ENCODE data around the gene RAMP2. TPM values are rescaled to one million over a fixed set of nuclear protein-coding genes. Genes with fewer than 3 reads are reported as not detected.

The RAMP2 gene
- total RNA-seq, 1 experiment from 2014 or later = 5.0 TPM

DNA sequence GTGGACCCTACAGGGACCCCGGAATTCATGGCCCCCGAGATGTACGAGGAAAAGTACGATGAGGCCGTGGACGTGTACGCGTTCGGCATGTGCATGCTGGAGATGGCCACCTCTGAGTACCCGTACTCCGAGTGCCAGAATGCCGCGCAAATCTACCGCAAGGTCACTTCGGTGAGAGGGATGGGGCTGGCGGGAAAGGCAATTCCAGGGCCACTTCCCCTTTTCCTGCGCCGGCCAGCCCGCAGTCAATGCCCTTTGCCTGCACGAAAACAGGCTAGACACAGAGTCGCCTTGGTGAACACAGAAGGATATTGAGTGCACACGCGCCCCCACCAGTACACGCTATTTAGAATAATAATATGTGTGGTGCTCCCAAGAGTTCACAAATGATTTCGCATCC is 23.4 kb downstream of the RAMP2 start:
- Histone ChIP-seq H3K27ac (ENCODE audit: low read depth, low read length, poor library complexity, severe bottlenecking) (no peak overlapping the region), H3K4me3 (ENCODE audit: low read depth, low read length, poor library complexity, severe bottlenecking) (no peak overlapping the region), H3K36me3 (ENCODE audit: insufficient read depth, low read length, poor library complexity, severe bottlenecking) (no peaks in the 10 kb centered on the region), H3K4me1 (ENCODE audit: insufficient read depth, low read length, poor library complexity, severe bottlenecking) (no peaks in the 10 kb centered on the region), H3K9me3 (ENCODE audit: low read depth, low read length, poor library complexity, severe bottlenecking) (no peaks in the 10 kb centered on the region), H3K27me3 (replicated peaks; ENCODE audit: insufficient read depth, low read depth, low read length, poor library complexity) (peaks cover 13% of the 10 kb centered on the region)
- intact Hi-C loops (cut with micrococcal nuclease; ENCODE audit: unreplicated experiment) = no loop called here
- no TSS peak for BruUV-seq (replicated peaks)
- POLR2A ChIA-PET (ENCODE audit: low non-redundant PET) = no interaction called here
- DNase-seq (ENCODE audit: low spot score) = no peak
- CTCF ChIA-PET = no interaction called here
- TF ChIP-seq, protein P1, sequence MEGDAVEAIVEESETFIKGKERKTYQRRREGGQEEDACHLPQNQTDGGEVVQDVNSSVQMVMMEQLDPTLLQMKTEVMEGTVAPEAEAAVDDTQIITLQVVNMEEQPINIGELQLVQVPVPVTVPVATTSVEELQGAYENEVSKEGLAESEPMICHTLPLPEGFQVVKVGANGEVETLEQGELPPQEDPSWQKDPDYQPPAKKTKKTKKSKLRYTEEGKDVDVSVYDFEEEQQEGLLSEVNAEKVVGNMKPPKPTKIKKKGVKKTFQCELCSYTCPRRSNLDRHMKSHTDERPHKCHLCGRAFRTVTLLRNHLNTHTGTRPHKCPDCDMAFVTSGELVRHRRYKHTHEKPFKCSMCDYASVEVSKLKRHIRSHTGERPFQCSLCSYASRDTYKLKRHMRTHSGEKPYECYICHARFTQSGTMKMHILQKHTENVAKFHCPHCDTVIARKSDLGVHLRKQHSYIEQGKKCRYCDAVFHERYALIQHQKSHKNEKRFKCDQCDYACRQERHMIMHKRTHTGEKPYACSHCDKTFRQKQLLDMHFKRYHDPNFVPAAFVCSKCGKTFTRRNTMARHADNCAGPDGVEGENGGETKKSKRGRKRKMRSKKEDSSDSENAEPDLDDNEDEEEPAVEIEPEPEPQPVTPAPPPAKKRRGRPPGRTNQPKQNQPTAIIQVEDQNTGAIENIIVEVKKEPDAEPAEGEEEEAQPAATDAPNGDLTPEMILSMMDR (conservative IDR thresholded peaks at IDR 0.05; ENCODE audit: low read depth, low read length) = no peak
- no peak for TF ChIP-seq EZH2 (IDR thresholded peaks at IDR 0.05; ENCODE audit: borderline replicate concordance, low read depth, low read length, poor library complexity, severe bottlenecking)

DNA sequence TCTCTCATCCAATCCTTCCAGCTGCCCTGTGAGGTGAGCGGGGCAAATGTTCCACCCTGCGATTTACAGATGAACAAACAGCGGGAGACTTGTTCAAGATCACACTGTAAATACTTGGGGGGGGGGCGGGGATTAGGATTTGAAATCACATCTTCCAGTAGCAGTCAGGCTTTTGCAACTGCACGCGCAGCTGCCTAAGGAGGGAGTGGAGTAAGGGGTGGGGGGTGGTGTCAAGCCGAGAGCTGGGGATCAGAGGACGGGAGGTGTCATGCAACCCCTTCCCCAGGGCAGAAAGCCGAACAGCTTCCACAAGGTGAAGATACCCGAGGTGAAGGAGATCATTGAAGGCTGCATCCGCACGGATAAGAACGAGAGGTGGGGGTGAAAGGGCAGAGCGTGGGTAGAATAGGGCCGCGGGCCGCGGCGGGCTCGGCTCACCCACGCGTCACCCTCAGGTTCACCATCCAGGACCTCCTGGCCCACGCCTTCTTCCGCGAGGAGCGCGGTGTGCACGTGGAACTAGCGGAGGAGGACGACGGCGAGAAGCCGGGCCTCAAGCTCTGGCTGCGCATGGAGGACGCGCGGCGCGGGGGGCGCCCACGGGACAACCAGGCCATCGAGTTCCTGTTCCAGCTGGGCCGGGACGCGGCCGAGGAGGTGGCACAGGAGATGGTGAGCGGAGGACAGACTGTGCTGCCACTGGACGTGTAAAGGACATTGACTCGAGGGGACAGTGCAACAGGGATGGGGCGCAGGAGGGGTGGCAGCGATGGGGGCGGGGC is 24.0 kb downstream of the RAMP2 start:
- no TSS peak for BruUV-seq (replicated peaks)
- DNase-seq (ENCODE audit: low spot score) = no peak
- CTCF ChIA-PET = no interaction called here
- Histone ChIP-seq H3K36me3 (ENCODE audit: insufficient read depth, low read length, poor library complexity, severe bottlenecking) (no peaks in the 10 kb centered on the region), H3K27me3 (replicated peaks; ENCODE audit: insufficient read depth, low read depth, low read length, poor library complexity) (peaks cover 13% of the 10 kb centered on the region), H3K4me3 (ENCODE audit: low read depth, low read length, poor library complexity, severe bottlenecking) (no peak overlapping the region), H3K27ac (ENCODE audit: low read depth, low read length, poor library complexity, severe bottlenecking) (no peak overlapping the region), H3K4me1 (ENCODE audit: insufficient read depth, low read length, poor library complexity, severe bottlenecking) (no peaks in the 10 kb centered on the region), H3K9me3 (ENCODE audit: low read depth, low read length, poor library complexity, severe bottlenecking) (no peaks in the 10 kb centered on the region)
- no peak for TF ChIP-seq EZH2 (IDR thresholded peaks at IDR 0.05; ENCODE audit: borderline replicate concordance, low read depth, low read length, poor library complexity, severe bottlenecking)
- TF ChIP-seq, protein P1 (conservative IDR thresholded peaks at IDR 0.05; ENCODE audit: low read depth, low read length) = no peak
- intact Hi-C loops (cut with micrococcal nuclease; ENCODE audit: unreplicated experiment) = no loop called here
- POLR2A ChIA-PET (ENCODE audit: low non-redundant PET) = no interaction called here

- POLR2A ChIA-PET (ENCODE audit: low non-redundant PET) = no interaction called here
- Histone ChIP-seq H3K4me3 (ENCODE audit: low read depth, low read length, poor library complexity, severe bottlenecking) (no peak overlapping the region), H3K4me1 (ENCODE audit: insufficient read depth, low read length, poor library complexity, severe bottlenecking) (no peaks in the 10 kb centered on the region), H3K36me3 (ENCODE audit: insufficient read depth, low read length, poor library complexity, severe bottlenecking) (no peaks in the 10 kb centered on the region), H3K27me3 (replicated peaks; ENCODE audit: insufficient read depth, low read depth, low read length, poor library complexity) (no peaks in the 10 kb centered on the region), H3K9me3 (ENCODE audit: low read depth, low read length, poor library complexity, severe bottlenecking) (no peaks in the 10 kb centered on the region), H3K27ac (ENCODE audit: low read depth, low read length, poor library complexity, severe bottlenecking) (no peak overlapping the region)
- BruUV-seq (replicated peaks) = no TSS peak
- TF ChIP-seq, protein P1 (conservative IDR thresholded peaks at IDR 0.05; ENCODE audit: low read depth, low read length) = no peak
- no peak for TF ChIP-seq EZH2 (IDR thresholded peaks at IDR 0.05; ENCODE audit: borderline replicate concordance, low read depth, low read length, poor library complexity, severe bottlenecking)
- intact Hi-C loops (cut with micrococcal nuclease; ENCODE audit: unreplicated experiment) = no loop called here
- DNase-seq (ENCODE audit: low spot score) = no peak
- CTCF ChIA-PET = no interaction called here
These were observed 26.2 kb downstream of the RAMP2 start for GRCh38 chr17:42787266-42787665.

Data from A673 (cell line).